Mesodermal cell (in vitro differentiated cells): Measurements from ENCODE around the gene S1PR3.

Experiments used
- H3K27ac ChIP-seq: 2 replicates; pipeline ENCODE4 v1.7.0; 2013; ENCODE audit warnings: mild to moderate bottlenecking, low read depth, low read length, moderate library complexity; ENCODE audit not compliant: severe bottlenecking
- H3K36me3 ChIP-seq: 2 replicates; pipeline ENCODE4 v1.7.1; 2013; ENCODE audit warnings: mild to moderate bottlenecking, low read length, moderate library complexity; ENCODE audit not compliant: control insufficient read depth, insufficient read depth
- H3K4me1 ChIP-seq: one replicate; pipeline ENCODE4 v1.7.1; 2013; ENCODE audit warnings: mild to moderate bottlenecking, low read length; ENCODE audit not compliant: insufficient read depth, control insufficient read depth, poor library complexity, severe bottlenecking
- H3K4me3 ChIP-seq: 2 replicates; pipeline ENCODE4 v1.7.0; 2013; ENCODE audit warnings: low read length, control low read depth, mild to moderate bottlenecking; ENCODE audit not compliant: insufficient read depth, poor library complexity, severe bottlenecking; ENCODE audit errors: extremely low read depth
- H3K9me3 ChIP-seq: 2 replicates; pipeline ENCODE4 v1.7.1; 2013; ENCODE audit warnings: mild to moderate bottlenecking, low read length, moderate library complexity; ENCODE audit not compliant: control insufficient read depth
- WGBS, 2 experiments: methylation state at CpG; one replicate each; pipeline ENCODE4 v1.1.5; 2013; ENCODE audit warnings: missing lambda C conversion rate in 2 of 2; ENCODE audit not compliant: insufficient coverage in 2 of 2; 5-methylcytosine and 5-hydroxymethylcytosine counted together

S1PR3 gene

GRCh38 chr9:89000371-89000781, 9.1 kb downstream of the S1PR3 start:
- Histone ChIP-seq H3K4me3 (no peak overlapping the region), H3K9me3 (no peaks in the 10 kb centered on the region), H3K27ac (no peak overlapping the region), H3K36me3 (peaks cover 50% of the 10 kb centered on the region), H3K4me1 (peaks cover 7% of the 10 kb centered on the region)
- WGBS, 2 experiments: 89 to 96% methylated on average over 9 of the region's 9 CpGs

GRCh38 chr9:89000973-89001916, 10.0 kb downstream of the S1PR3 start:
- H3K4me1 ChIP-seq: peaks cover 7% of the 10 kb centered on the region
- peaks cover 47% of the 10 kb centered on the region for H3K36me3 ChIP-seq
- H3K27ac ChIP-seq: no peak overlapping the region
- no peak overlapping the region for H3K4me3 ChIP-seq
- 50 to 53% methylated on average over 48 to 52 of the region's 52 CpGs for WGBS, 2 experiments
- H3K9me3 ChIP-seq: no peaks in the 10 kb centered on the region

- Histone ChIP-seq H3K36me3 (peaks cover 40% of the 10 kb centered on the region), H3K4me3 (no peak overlapping the region), H3K9me3 (no peaks in the 10 kb centered on the region), H3K4me1 (peaks cover 7% of the 10 kb centered on the region), H3K27ac (no peak overlapping the region)
- 96 to 97% methylated on average over 17 to 27 of the region's 27 CpGs for WGBS, 2 experiments
These were observed 10.8 kb downstream of the S1PR3 start for GRCh38 chr9:89001917-89002540.

- peaks cover 7% of the 10 kb centered on the region for H3K4me1 ChIP-seq
- no peak overlapping the region for H3K27ac ChIP-seq
- H3K4me3 ChIP-seq: no peak overlapping the region
- H3K36me3 ChIP-seq: peaks cover 40% of the 10 kb centered on the region
- 97% methylated on average over 6 of the region's 6 CpGs for WGBS, 2 experiments
- H3K9me3 ChIP-seq: no peaks in the 10 kb centered on the region
These were observed 11.7 kb downstream of the S1PR3 start for GRCh38 chr9:89002987-89003386.

GRCh38 chr9:89005323-89005722, 14.1 kb downstream of the S1PR3 start:
- Histone ChIP-seq H3K9me3 (no peaks in the 10 kb centered on the region), H3K36me3 (peaks cover 35% of the 10 kb centered on the region), H3K27ac (no peak overlapping the region), H3K4me3 (no peak overlapping the region), H3K4me1 (peaks cover 4% of the 10 kb centered on the region)
- WGBS, 2 experiments: 93% methylated on average over 9 of the region's 9 CpGs

GRCh38 chr9:89006267-89006666, 15.0 kb downstream of the S1PR3 start:
- Histone ChIP-seq H3K27ac (no peak overlapping the region), H3K4me1 (no peaks in the 10 kb centered on the region), H3K4me3 (no peak overlapping the region), H3K36me3 (peaks cover 35% of the 10 kb centered on the region), H3K9me3 (no peaks in the 10 kb centered on the region)
- WGBS, 2 experiments: 100% methylated on average over 1 of the region's 2 CpGs; no CpG with 5 or more reads in 1 of the 2 experiments

- Histone ChIP-seq H3K27ac (no peak overlapping the region), H3K4me1 (no peaks in the 10 kb centered on the region), H3K36me3 (peaks cover 27% of the 10 kb centered on the region), H3K4me3 (no peak overlapping the region), H3K9me3 (no peaks in the 10 kb centered on the region)
- WGBS, 2 experiments: 84 to 85% methylated on average over 6 to 7 of the region's 9 CpGs
These were observed 16.0 kb downstream of the S1PR3 start for GRCh38 chr9:89006996-89007967.

- Histone ChIP-seq H3K4me1 (no peaks in the 10 kb centered on the region), H3K4me3 (no peak overlapping the region), H3K27ac (no peak overlapping the region), H3K36me3 (peaks cover 18% of the 10 kb centered on the region), H3K9me3 (no peaks in the 10 kb centered on the region)
- 64 to 80% methylated on average over 4 to 6 of the region's 9 CpGs for WGBS, 2 experiments
These were observed 16.9 kb downstream of the S1PR3 start for GRCh38 chr9:89008055-89008743.

GRCh38 chr9:89008744-89009545, 17.7 kb downstream of the S1PR3 start:
- Histone ChIP-seq H3K9me3 (no peaks in the 10 kb centered on the region), H3K4me1 (no peaks in the 10 kb centered on the region), H3K27ac (no peak overlapping the region), H3K36me3 (peaks cover 16% of the 10 kb centered on the region), H3K4me3 (no peak overlapping the region)
- WGBS, 2 experiments: 89 to 91% methylated on average over 8 to 9 of the region's 12 CpGs
